HCT116 (cell line): ENCODE results near the gene CNN3. TPM values are rescaled to one million over a fixed set of nuclear protein-coding genes. Genes with fewer than 3 reads are reported as not detected.

ENCODE experiments used
- ATAC-seq: fragments of 200-7000 bp; cut with Tn5 transposase; 2 replicates; pipeline ENCODE4 v1.9.1; 2020; ENCODE audit warnings: mild to moderate bottlenecking, moderate library complexity
- BruUV-seq: library from RNA; stranded (reverse); fragments of 400-500 nt; replicated peaks from 2 replicates; lab custom pipeline; 2021; lab: Mats Ljungman, UMichigan
- CTCF ChIA-PET: fragments of 300-600 bp; sonication (Branson Sonifier 250); formaldehyde crosslinking; loops from one replicate; lab custom pipeline; 2021; ENCODE audit warnings: antibody characterized with exemption; lab: Charles Lee
- POLR2A ChIA-PET: fragments of 300-600, 350-600 bp; sonication (Branson Sonifier 250); formaldehyde crosslinking; loops from one replicate; lab custom pipeline; 2021; ENCODE audit warnings: antibody characterized with exemption; lab: Charles Lee
- RAD21 ChIA-PET, 2 experiments: fragments of 300-600 bp; sonication (Branson Sonifier 250); formaldehyde crosslinking; loops; one replicate each; lab custom pipeline; 2023; ENCODE audit warnings: low total read pairs in 2 of 2; ENCODE audit not compliant: uncharacterized antibody in 2 of 2, unreplicated experiment in 2 of 2, low non-redundant PET in 1 of 2; lab: Charles Lee
- DNase-seq: peaks from one replicate; pipeline ENCODE4 v3.0.0-alpha.2; 2010; ENCODE audit warnings: low read depth, low spot score
- H2AFZ ChIP-seq: fragments of 200-600 bp; shearing (Covaris generic), sonication (generic); 2 replicates; pipeline ENCODE4 v1.6.1; 2017; ENCODE audit warnings: low read depth, mixed run types, mixed read lengths, antibody characterized with exemption, low read length; ENCODE audit not compliant: poor library complexity, severe bottlenecking
- H3K27ac ChIP-seq: 2 replicates; pipeline ENCODE4 v1.5.1; 2012; ENCODE audit warnings: low read depth, low read length
- H3K27me3 ChIP-seq: fragments of 200-600 bp; sonication (generic); 2 replicates; pipeline ENCODE4 v1.6.1; 2016; ENCODE audit warnings: mixed run types, low read length, mixed read lengths; ENCODE audit not compliant: insufficient read depth
- H3K36me3 ChIP-seq, 2 experiments: fragments of 200-500 bp in 1 of 2; fragments of 200-600 bp in 1 of 2; sonication (Bioruptor generic) in 1 of 2; sonication (generic) in 1 of 2; 2 replicates each; pipeline versions ENCODE4 v1.5.1 to v1.6.1; 2014 to 2016; ENCODE audit warnings: low read length in 2 of 2, inconsistent platforms in 1 of 2, mixed read lengths in 1 of 2, mixed run types in 1 of 2; ENCODE audit not compliant: insufficient read depth in 2 of 2, control insufficient read depth in 1 of 2
- H3K4me1 ChIP-seq, 2 experiments: fragments of 200-600 bp in 1 of 2; sonication (generic) in 1 of 2; 2 replicates each; pipeline versions ENCODE4 v1.5.1 to v1.6.1; 2012 to 2017; ENCODE audit warnings: low read length in 2 of 2, inconsistent platforms in 1 of 2, mild to moderate bottlenecking in 1 of 2, mixed read lengths in 1 of 2, mixed run types in 1 of 2, moderate library complexity in 1 of 2; ENCODE audit not compliant: insufficient read depth in 2 of 2, control insufficient read depth in 1 of 2
- H3K4me2 ChIP-seq: fragments of 200-600 bp; sonication (generic); 2 replicates; pipeline ENCODE4 v1.6.1; 2017; ENCODE audit warnings: mixed run types, low read length, mixed read lengths
- H3K4me3 ChIP-seq, 2 experiments: fragments of 200-600 bp in 1 of 2; sonication (generic) in 1 of 2; replicated peaks in 1 of 2; 2 replicates each; pipeline ENCODE4 v1.5.1; 2011 to 2016; ENCODE audit warnings: low read length in 2 of 2, control low read depth in 1 of 2, low read depth in 1 of 2, mild to moderate bottlenecking in 1 of 2, mixed read lengths in 1 of 2, mixed run types in 1 of 2
- H3K79me2 ChIP-seq: fragments of 200-600 bp; sonication (generic); 2 replicates; pipeline ENCODE4 v1.6.1; 2017; ENCODE audit warnings: mild to moderate bottlenecking, mixed run types, low read length, moderate library complexity, mixed read lengths; ENCODE audit not compliant: insufficient read depth
- H3K9ac ChIP-seq: fragments of 200-600 bp; sonication (generic); 2 replicates; pipeline ENCODE4 v1.6.1; 2016; ENCODE audit warnings: low read length, mixed read lengths
- H3K9me2 ChIP-seq: fragments of 200-600 bp; sonication (generic), shearing (Covaris generic); 2 replicates; pipeline ENCODE4 v1.6.1; 2017; ENCODE audit warnings: mixed run types, mild to moderate bottlenecking, moderate library complexity; ENCODE audit not compliant: insufficient read depth
- H3K9me3 ChIP-seq, 2 experiments: fragments of 200-500 bp in 1 of 2; fragments of 200-600 bp in 1 of 2; sonication (Bioruptor generic) in 1 of 2; sonication (generic) in 1 of 2; 2 replicates each; pipeline ENCODE4 v1.6.1; 2014 to 2017; ENCODE audit warnings: low read length in 2 of 2, mixed read lengths in 2 of 2, inconsistent platforms in 1 of 2, low read depth in 1 of 2, mild to moderate bottlenecking in 1 of 2, mixed run types in 1 of 2, moderate library complexity in 1 of 2; ENCODE audit not compliant: control insufficient read depth in 1 of 2, insufficient read depth in 1 of 2
- H4K20me1 ChIP-seq: fragments of 200-600 bp; sonication (generic), shearing (Covaris generic); 2 replicates; pipeline ENCODE4 v1.6.1; 2017; ENCODE audit warnings: mixed run types, mild to moderate bottlenecking, moderate library complexity; ENCODE audit not compliant: insufficient read depth
- ATF3 ChIP-seq: IDR thresholded peaks from 2 replicates; pipeline ENCODE4 v1.6.1; 2012
- EGR1 ChIP-seq: IDR thresholded peaks from 2 replicates; pipeline ENCODE4 v1.6.1; 2012; ENCODE audit warnings: low read depth
- ELF1 ChIP-seq: IDR thresholded peaks from 2 replicates; pipeline ENCODE4 v1.6.1; 2012; ENCODE audit warnings: low read depth, borderline replicate concordance
- EZH2 ChIP-seq: fragments of 200-600 bp; sonication (generic); IDR thresholded peaks from 2 replicates; pipeline ENCODE4 v1.6.1; 2017; ENCODE audit warnings: antibody characterized with exemption, mixed run types
- EZH2phosphoT487 ChIP-seq: fragments of 200-600 bp; IDR thresholded peaks from 2 replicates; pipeline ENCODE4 v1.6.1; 2018; ENCODE audit warnings: antibody characterized with exemption, borderline replicate concordance
- FOSL1 ChIP-seq: IDR thresholded peaks from 2 replicates; pipeline ENCODE4 v1.6.1; 2012; ENCODE audit warnings: low read depth
- JUND ChIP-seq: IDR thresholded peaks from 2 replicates; pipeline ENCODE4 v1.6.1; 2012
- POLR2AphosphoS5 ChIP-seq: IDR thresholded peaks from 2 replicates; pipeline ENCODE4 v1.6.1; 2011; ENCODE audit warnings: mild to moderate bottlenecking, low read depth, low read length, moderate library complexity
- SP1 ChIP-seq: IDR thresholded peaks from 2 replicates; pipeline ENCODE4 v1.6.1; 2012; ENCODE audit warnings: low read depth
- TCF7L2 ChIP-seq: IDR thresholded peaks from 2 replicates; pipeline ENCODE4 v1.7.0; 2011; ENCODE audit warnings: borderline replicate concordance, inconsistent platforms; ENCODE audit not compliant: insufficient read depth, insufficient read length; ENCODE audit errors: extremely low read depth
- intact Hi-C: fragments of 100-400 bp; cut with micrococcal nuclease; formaldehyde crosslinking; loops from 2 replicates; pipeline ENCODE4 v1.10.0; 2022
- total RNA-seq: library from RNA; stranded (reverse); gene quantifications from one replicate; pipeline ENCODE4 v1.2.1, GENCODE V29; 2021; ENCODE audit not compliant: unreplicated experiment

Gene CNN3
- total RNA-seq, 1 experiment from 2014 or later = 109 TPM

- Histone ChIP-seq H3K27me3 (no peaks in the 10 kb centered on the region), H3K4me3 (no peak overlapping the region), H2AFZ (no peak overlapping the region), H3K4me1 (peaks cover 9 to 43% of the 10 kb centered on the region in 2 experiments), H4K20me1 (peaks cover 4% of the 10 kb centered on the region; the same call in 1 of the 2 replicates), H3K4me2 (0 out of 2 replicates have a peak overlapping the region, but pooled peaks have one; percentile 20), H3K9me2 (no peaks in the 10 kb centered on the region), H3K27ac (no peak overlapping the region), H3K9me3 (no peaks in the 10 kb centered on the region), H3K9ac (no peak overlapping the region), H3K79me2 (peaks cover 56% of the 10 kb centered on the region), H3K36me3 (peaks cover 12 to 17% of the 10 kb centered on the region in 2 experiments; a peak in 1 of 4 replicates)
- TF ChIP-seq EZH2phosphoT487 = no peak
- TF ChIP-seq TCF7L2 = no peak
- TF ChIP-seq POLR2AphosphoS5 = no peak
- TF ChIP-seq ELF1 = no peak
- no peak for TF ChIP-seq EGR1
- TF ChIP-seq SP1 = no peak
- TF ChIP-seq ATF3 = no peak
- no peak for TF ChIP-seq EZH2
- no peak for TF ChIP-seq JUND
- no peak for TF ChIP-seq FOSL1
- CTCF ChIA-PET = interaction anchor here (0.9 to 1.6 kb wide), 3 partner anchors 49 to 140 kb away, joined by 3 to 6 read pairs (median 4); no protein-coding TSS in a partner anchor
- ATAC-seq = no peak
- RAD21 ChIA-PET = no interaction called here
- intact Hi-C loops = no loop called here
- POLR2A ChIA-PET = no interaction called here
- no peak for DNase-seq
- no TSS peak for BruUV-seq
These were observed 23.5 kb downstream of the CNN3 start for GRCh38 chr1:94903280-94904009.
